ENCODE results near the gene PGM1. TPM values are rescaled to one million over a fixed set of nuclear protein-coding genes. Genes with fewer than 3 reads are reported as not detected.
A peak's percentile ranks its signal among the peaks of the same experiment; 100 is the strongest.

PGM1 gene
- total RNA-seq, 1 donor from 2014 or later, result 32.9 TPM

- Mint-ChIP-seq H3K4me3 (no peak overlapping the region), H3K4me1 (ENCODE audit: unreplicated experiment) (no peaks in the 10 kb centered on the region), H3K9me3 (no peaks in the 10 kb centered on the region), H3K27me3 (no peaks in the 10 kb centered on the region), H3K27ac (no peak overlapping the region), H3K36me3 (peaks cover 11% of the 10 kb centered on the region)
- TF ChIP-seq CTCF (conservative IDR thresholded peaks at IDR 0.05), result no peak
- DNase-seq (ENCODE audit: extremely low spot score, unreplicated experiment), result no peak
Measured at GRCh38 chr1:63555480-63555879, 37.7 kb upstream of the PGM1 start.

- Mint-ChIP-seq H3K9me3 (no peaks in the 10 kb centered on the region), H3K27ac (no peak overlapping the region), H3K27me3 (no peaks in the 10 kb centered on the region), H3K36me3 (peaks cover 11% of the 10 kb centered on the region), H3K4me3 (no peak overlapping the region), H3K4me1 (ENCODE audit: unreplicated experiment) (no peaks in the 10 kb centered on the region)
- peak; percentile 80 for TF ChIP-seq CTCF (conservative IDR thresholded peaks at IDR 0.05)
- DNase-seq (ENCODE audit: extremely low spot score, unreplicated experiment), result no peak
Measured at GRCh38 chr1:63557365-63557987, 35.7 kb upstream of the PGM1 start.

- Mint-ChIP-seq H3K27ac (no peak overlapping the region), H3K4me1 (ENCODE audit: unreplicated experiment) (no peaks in the 10 kb centered on the region), H3K4me3 (no peak overlapping the region), H3K36me3 (peaks cover 13% of the 10 kb centered on the region), H3K9me3 (no peaks in the 10 kb centered on the region), H3K27me3 (no peaks in the 10 kb centered on the region)
- DNase-seq (ENCODE audit: extremely low spot score, unreplicated experiment), result no peak
- no peak for TF ChIP-seq CTCF (conservative IDR thresholded peaks at IDR 0.05)
Measured at GRCh38 chr1:63559357-63559756, 33.9 kb upstream of the PGM1 start.

- no peak overlapping the region for H3K27ac Mint-ChIP-seq
- no peak for DNase-seq (ENCODE audit: extremely low spot score, unreplicated experiment)
- peaks cover 19% of the 10 kb centered on the region for H3K36me3 Mint-ChIP-seq
- H3K27me3 Mint-ChIP-seq, result no peaks in the 10 kb centered on the region
- H3K9me3 Mint-ChIP-seq, result no peaks in the 10 kb centered on the region
- H3K4me3 Mint-ChIP-seq, result no peak overlapping the region
- no peaks in the 10 kb centered on the region for H3K4me1 Mint-ChIP-seq (ENCODE audit: unreplicated experiment)
- TF ChIP-seq CTCF (conservative IDR thresholded peaks at IDR 0.05), result no peak
Measured at GRCh38 chr1:63563745-63564144, 29.5 kb upstream of the PGM1 start.

- no peak for TF ChIP-seq CTCF (conservative IDR thresholded peaks at IDR 0.05)
- Mint-ChIP-seq H3K27ac (no peak overlapping the region), H3K9me3 (no peaks in the 10 kb centered on the region), H3K27me3 (no peaks in the 10 kb centered on the region), H3K4me3 (no peak overlapping the region), H3K36me3 (peaks cover 16% of the 10 kb centered on the region), H3K4me1 (ENCODE audit: unreplicated experiment) (no peaks in the 10 kb centered on the region)
- no peak for DNase-seq (ENCODE audit: extremely low spot score, unreplicated experiment)
Measured at GRCh38 chr1:63569068-63569467, 24.1 kb upstream of the PGM1 start.
